HEK293 (cell line): ENCODE data around the gene HID1.

Source experiments
- CTCF ChIA-PET: fragments of 350-600 bp; formaldehyde crosslinking; extraction: SDS; loops from one replicate; lab custom pipeline; 2021; ENCODE audit warnings: antibody characterized with exemption; lab: Yijun Ruan, JAX
- POLR2A ChIA-PET: fragments of 300-600 bp; formaldehyde crosslinking; extraction: SDS; loops from one replicate; lab custom pipeline; 2020; ENCODE audit warnings: antibody characterized with exemption, inconsistent platforms; lab: Yijun Ruan, JAX
- H3K27ac ChIP-seq: fragments of 200-500 bp; sonication (Bioruptor generic); 2 replicates; pipeline ENCODE4 v1.5.1; 2014; ENCODE audit warnings: low read depth, low read length, control low read depth, inconsistent platforms; ENCODE audit errors: extremely low read depth
- H3K36me3 ChIP-seq, 2 experiments: fragments of 200-500 bp in 1 of 2; sonication (Bioruptor generic) in 1 of 2; 1 replicate in 1 of 2; 2 replicates in 1 of 2; pipeline ENCODE4 v1.5.1; 2014 to 2017; ENCODE audit warnings: inconsistent platforms in 2 of 2, low read length in 2 of 2; ENCODE audit not compliant: control insufficient read depth in 2 of 2, insufficient read depth in 1 of 2
- H3K4me1 ChIP-seq: fragments of 200-500 bp; sonication (Bioruptor generic); 2 replicates; pipeline ENCODE4 v1.5.1; 2014; ENCODE audit warnings: mild to moderate bottlenecking, low read length, inconsistent platforms; ENCODE audit not compliant: control insufficient read depth, insufficient read depth
- H3K4me3 ChIP-seq: 2 replicates; pipeline ENCODE4 v1.5.1; 2011; ENCODE audit warnings: low read depth, mild to moderate bottlenecking, control low read depth, low read length, moderate library complexity
- H3K9me3 ChIP-seq: fragments of 200-500 bp; sonication (Bioruptor generic); 2 replicates; pipeline ENCODE4 v1.5.1; 2014; ENCODE audit warnings: low read depth, low read length, inconsistent platforms; ENCODE audit not compliant: control insufficient read depth, insufficient read depth
- GLI4 ChIP-seq: fragments of 450-650 bp; formaldehyde crosslinking; IDR thresholded peaks from 2 replicates; pipeline ENCODE4 v1.5.1; 2016; ENCODE audit warnings: missing biosample characterization, missing genetic modification characterization
- HOXA7 ChIP-seq: sonication (generic); formaldehyde crosslinking; IDR thresholded peaks from 2 replicates; pipeline ENCODE4 v1.8.1; 2022; ENCODE audit warnings: missing genetic modification reagents, borderline replicate concordance
- HOXC10 ChIP-seq: sonication (generic); formaldehyde crosslinking; IDR thresholded peaks from 2 replicates; pipeline ENCODE4 v1.8.1; 2023; ENCODE audit warnings: mild to moderate bottlenecking, missing genetic modification reagents
- INSM2 ChIP-seq: fragments of 450-650 bp; formaldehyde crosslinking; IDR thresholded peaks from 2 replicates; pipeline ENCODE4 v1.5.1; 2016; ENCODE audit warnings: missing biosample characterization, missing genetic modification characterization
- KLF17 ChIP-seq: fragments of 450-650 bp; formaldehyde crosslinking; IDR thresholded peaks from 2 replicates; pipeline ENCODE4 v1.5.1; 2016; ENCODE audit warnings: missing biosample characterization, missing genetic modification characterization
- MYNN ChIP-seq: fragments of 450-650 bp; formaldehyde crosslinking; IDR thresholded peaks from 2 replicates; pipeline ENCODE4 v1.5.1; 2016; ENCODE audit warnings: missing biosample characterization, missing genetic modification characterization, borderline replicate concordance
- PRDM10 ChIP-seq: fragments of 450-650 bp; formaldehyde crosslinking; IDR thresholded peaks from 2 replicates; pipeline ENCODE4 v1.5.1; 2016; ENCODE audit warnings: missing biosample characterization, missing genetic modification characterization
- SCRT2 ChIP-seq: fragments of 450-650 bp; formaldehyde crosslinking; IDR thresholded peaks from 2 replicates; pipeline ENCODE4 v1.5.1; 2016; ENCODE audit warnings: missing biosample characterization, missing genetic modification characterization
- SP2 ChIP-seq: fragments of 450-650 bp; formaldehyde crosslinking; IDR thresholded peaks from 2 replicates; pipeline ENCODE4 v1.5.1; 2016; ENCODE audit warnings: missing biosample characterization, missing genetic modification characterization
- ZBTB11 ChIP-seq: fragments of 450-650 bp; formaldehyde crosslinking; conservative IDR thresholded peaks from 2 replicates; pipeline ENCODE4 v1.5.1; 2016; ENCODE audit warnings: low read depth, missing biosample characterization, missing genetic modification characterization
- ZNF114 ChIP-seq: fragments of 450-650 bp; formaldehyde crosslinking; IDR thresholded peaks from 2 replicates; pipeline ENCODE4 v1.5.0; 2017; ENCODE audit warnings: missing biosample characterization, missing genetic modification characterization
- ZNF138 ChIP-seq: fragments of 450-650 bp; formaldehyde crosslinking; IDR thresholded peaks from 2 replicates; pipeline ENCODE4 v1.5.1; 2016; ENCODE audit warnings: missing biosample characterization, missing genetic modification characterization, borderline replicate concordance
- ZNF169 ChIP-seq: fragments of 450-650 bp; formaldehyde crosslinking; IDR thresholded peaks from 2 replicates; pipeline ENCODE4 v1.5.1; 2016; ENCODE audit warnings: missing biosample characterization, missing genetic modification characterization
- ZNF248 ChIP-seq: fragments of 450-650 bp; formaldehyde crosslinking; IDR thresholded peaks from 2 replicates; pipeline ENCODE4 v1.5.1; 2017; ENCODE audit warnings: missing biosample characterization, missing genetic modification characterization
- ZNF558 ChIP-seq: fragments of 450-650 bp; formaldehyde crosslinking; IDR thresholded peaks from 2 replicates; pipeline ENCODE4 v1.5.1; 2016; ENCODE audit warnings: missing biosample characterization, missing genetic modification characterization
- ZNF596 ChIP-seq: fragments of 450-650 bp; IDR thresholded peaks from 2 replicates; pipeline ENCODE4 v1.5.0; 2018; ENCODE audit warnings: missing biosample characterization, mild to moderate bottlenecking, missing genetic modification characterization, moderate library complexity
- ZNF792 ChIP-seq: fragments of 450-650 bp; formaldehyde crosslinking; IDR thresholded peaks from 2 replicates; pipeline ENCODE4 v1.5.1; 2016; ENCODE audit warnings: missing biosample characterization, missing genetic modification characterization
- ZNF830 ChIP-seq: fragments of 450-650 bp; IDR thresholded peaks from 2 replicates; pipeline ENCODE4 v1.5.0; 2018; ENCODE audit warnings: missing biosample characterization, missing genetic modification characterization, low read depth, mild to moderate bottlenecking, moderate library complexity

Gene HID1

GRCh38 chr17:74922694-74923537 is 49.6 kb downstream of the HID1 start, which contains the start of gene USH1G (continued):
- 0 out of 2 replicates have a peak, but pooled peaks have one; percentile 10 for TF ChIP-seq ZBTB11 (tag by site-specific recombination)

- CTCF ChIA-PET = interaction anchor here (0.5 to 6.3 kb wide), 9 partner anchors 9 to 198 kb away, joined by 3 to 69 read pairs (median 4); no protein-coding TSS in a partner anchor
- H3K27ac ChIP-seq = no peak overlapping the region
- H3K9me3 ChIP-seq = no peaks in the 10 kb centered on the region
- no peak overlapping the region for H3K4me3 ChIP-seq
- POLR2A ChIA-PET = interaction anchor here (2.5 kb wide), 1 partner anchor 49 kb away, joined by 8 read pairs; the partner anchor contains the start of gene FDXR
- peaks cover 0 to 5% of the 10 kb centered on the region in 2 experiments; a peak in 1 of 3 replicates for H3K36me3 ChIP-seq
- no peak for TF ChIP-seq KLF17 (tag by site-specific recombination)
- TF ChIP-seq GLI4 (tag by site-specific recombination) = no peak
- TF ChIP-seq ZNF248 (tag by site-specific recombination) = no peak
- no peak for TF ChIP-seq SP2 (tag by site-specific recombination)
- TF ChIP-seq ZNF792 = no peak
- no peak for TF ChIP-seq HOXC10 (CRISPR knock-in tag)
- TF ChIP-seq PRDM10 (tag by site-specific recombination) = no peak
- TF ChIP-seq ZNF558 = no peak
- no peak for TF ChIP-seq ZNF169
- no peak for TF ChIP-seq ZNF138 (tag by site-specific recombination)
- no peak for TF ChIP-seq HOXA7 (CRISPR knock-in tag)
- TF ChIP-seq MYNN (tag by site-specific recombination) = no peak
- TF ChIP-seq, all 188 proteins: peak for 0
- no peaks in the 10 kb centered on the region for H3K4me1 ChIP-seq
These were observed 50.4 kb downstream of the HID1 start for GRCh38 chr17:74922172-74922571.

- no peak overlapping the region for H3K4me3 ChIP-seq
- CTCF ChIA-PET = interaction anchor here (0.9 to 6.3 kb wide), 4 partner anchors 36 to 828 kb away, joined by 3 to 69 read pairs (median 12); no protein-coding TSS in a partner anchor
- H3K9me3 ChIP-seq = no peaks in the 10 kb centered on the region
- POLR2A ChIA-PET = interaction anchor here (1.6 kb wide), 1 partner anchor 49 kb away, joined by 3 read pairs; the partner anchor contains the start of gene FDXR
- peaks cover 0 to 5% of the 10 kb centered on the region in 2 experiments; a peak in 1 of 3 replicates for H3K36me3 ChIP-seq
- H3K27ac ChIP-seq = no peak overlapping the region
- no peaks in the 10 kb centered on the region for H3K4me1 ChIP-seq
- TF ChIP-seq SCRT2 = peak; percentile 65
- TF ChIP-seq ZNF596 = no peak
- no peak for TF ChIP-seq ZNF830 (tag by site-specific recombination)
- no peak for TF ChIP-seq INSM2 (tag by site-specific recombination)
- no peak for TF ChIP-seq ZNF114
These were observed 50.8 kb downstream of the HID1 start for GRCh38 chr17:74921769-74922168.
